K562 treated with DMSO at 1 percent for 48 hours (cell line): ENCODE data around the gene HLCS. TPM values are rescaled to one million over a fixed set of nuclear protein-coding genes. Genes with fewer than 3 reads are reported as not detected.

Experiments
- total RNA-seq: library from RNA; unstranded; fragments of 300-600 nt; gene quantifications from 2 replicates; pipeline ENCODE4 v1.2.3, GENCODE V29; 2022; ENCODE audit warnings: low replicate concordance; ENCODE audit errors: extremely low read depth

The HLCS gene
- not detected in 2 replicates for total RNA-seq

GRCh38 chr21:36966066-36966820 lies at the start of gene HLCS:
Gene HLCS (minus strand): TSS chr21:36966669. CDS start chr21:36966638, 31 bp downstream.

DNA sequence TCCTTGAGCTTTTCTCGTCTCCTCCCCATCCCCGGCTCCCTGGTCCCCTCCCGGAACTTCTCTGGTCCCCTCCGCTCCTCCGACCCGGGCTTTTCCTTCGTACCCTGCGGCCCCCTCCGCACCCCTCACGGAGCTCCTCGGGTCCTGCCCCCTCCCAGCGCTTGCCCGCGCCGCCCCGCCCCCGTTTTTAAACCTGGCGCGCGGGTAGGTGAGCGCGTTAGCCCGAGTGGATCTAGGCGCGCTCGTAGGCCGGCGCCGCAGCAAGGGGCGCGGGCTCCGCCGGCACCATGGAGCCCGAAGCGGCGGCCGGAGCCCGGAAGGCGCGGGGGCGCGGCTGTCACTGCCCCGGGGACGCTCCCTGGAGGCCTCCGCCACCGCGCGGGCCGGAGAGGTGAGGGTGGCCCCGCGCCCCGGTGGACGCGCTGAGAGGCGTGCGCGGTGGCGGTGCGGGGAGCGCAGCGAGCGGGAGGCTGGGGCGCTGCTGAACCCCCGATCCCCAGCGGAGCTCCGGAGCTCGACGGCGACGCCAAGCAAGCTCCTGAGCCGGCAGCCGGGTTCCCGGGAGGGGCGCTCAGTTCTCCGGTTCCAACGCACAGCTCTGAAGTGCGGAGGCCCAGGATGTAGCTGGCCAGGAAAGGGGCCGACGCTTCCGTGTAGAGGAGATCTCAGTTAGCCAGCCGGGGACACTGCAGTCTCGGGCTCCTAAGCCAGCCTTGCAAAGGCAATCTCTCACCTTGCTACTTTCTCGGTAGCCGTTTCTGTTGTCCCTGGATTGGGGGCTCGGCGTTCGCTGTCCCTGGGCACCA lies 40.2 kb upstream of the HLCS start, which contains the start of gene RIPPLY3:
Gene RIPPLY3 (plus strand): TSS at position 217 of the 806 bp plus-strand sequence. CDS start 71 bp downstream, at position 288.

Other genes with a start within 250 kb of the HLCS start
- gene RIPPLY3, start 40.0 kb upstream of the HLCS start, total RNA-seq = not detected in 2 replicates
- not detected in 2 replicates for gene PIGP, start 106.4 kb upstream of the HLCS start, total RNA-seq
- gene TTC3, start 106.6 kb upstream of the HLCS start, total RNA-seq = 970 TPM in 1 of 2 replicates, not detected in the other